ENCODE measurements around the gene OR2AP1. TPM values are rescaled to one million over a fixed set of nuclear protein-coding genes. Genes with fewer than 3 reads are reported as not detected.

OR2AP1 gene
- total RNA-seq, 4 donors from 2014 or later: not detected

DNA sequence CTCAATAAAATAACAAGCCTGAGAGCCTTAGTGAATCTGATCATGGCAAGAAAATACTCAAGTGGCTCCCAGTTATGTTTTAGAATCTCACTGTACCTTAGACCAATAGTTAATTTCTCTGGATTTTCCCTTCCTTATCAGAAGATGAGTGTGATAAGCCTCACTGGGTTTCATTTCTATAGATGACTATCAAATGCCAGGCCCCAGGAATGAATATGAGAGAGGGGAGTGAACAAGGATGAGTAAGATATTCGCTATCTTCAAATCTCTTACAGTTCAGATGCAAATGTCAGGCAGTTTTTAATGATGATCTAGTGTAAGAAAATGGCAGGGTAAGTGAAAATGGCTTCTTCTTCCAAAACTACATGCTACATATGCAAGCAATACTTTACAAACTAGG, 38.3 kb downstream of the OR2AP1 start:
- TF ChIP-seq, protein P1, sequence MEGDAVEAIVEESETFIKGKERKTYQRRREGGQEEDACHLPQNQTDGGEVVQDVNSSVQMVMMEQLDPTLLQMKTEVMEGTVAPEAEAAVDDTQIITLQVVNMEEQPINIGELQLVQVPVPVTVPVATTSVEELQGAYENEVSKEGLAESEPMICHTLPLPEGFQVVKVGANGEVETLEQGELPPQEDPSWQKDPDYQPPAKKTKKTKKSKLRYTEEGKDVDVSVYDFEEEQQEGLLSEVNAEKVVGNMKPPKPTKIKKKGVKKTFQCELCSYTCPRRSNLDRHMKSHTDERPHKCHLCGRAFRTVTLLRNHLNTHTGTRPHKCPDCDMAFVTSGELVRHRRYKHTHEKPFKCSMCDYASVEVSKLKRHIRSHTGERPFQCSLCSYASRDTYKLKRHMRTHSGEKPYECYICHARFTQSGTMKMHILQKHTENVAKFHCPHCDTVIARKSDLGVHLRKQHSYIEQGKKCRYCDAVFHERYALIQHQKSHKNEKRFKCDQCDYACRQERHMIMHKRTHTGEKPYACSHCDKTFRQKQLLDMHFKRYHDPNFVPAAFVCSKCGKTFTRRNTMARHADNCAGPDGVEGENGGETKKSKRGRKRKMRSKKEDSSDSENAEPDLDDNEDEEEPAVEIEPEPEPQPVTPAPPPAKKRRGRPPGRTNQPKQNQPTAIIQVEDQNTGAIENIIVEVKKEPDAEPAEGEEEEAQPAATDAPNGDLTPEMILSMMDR (IDR thresholded peaks at IDR 0.05; ENCODE audit: low read depth): no peak

DNA sequence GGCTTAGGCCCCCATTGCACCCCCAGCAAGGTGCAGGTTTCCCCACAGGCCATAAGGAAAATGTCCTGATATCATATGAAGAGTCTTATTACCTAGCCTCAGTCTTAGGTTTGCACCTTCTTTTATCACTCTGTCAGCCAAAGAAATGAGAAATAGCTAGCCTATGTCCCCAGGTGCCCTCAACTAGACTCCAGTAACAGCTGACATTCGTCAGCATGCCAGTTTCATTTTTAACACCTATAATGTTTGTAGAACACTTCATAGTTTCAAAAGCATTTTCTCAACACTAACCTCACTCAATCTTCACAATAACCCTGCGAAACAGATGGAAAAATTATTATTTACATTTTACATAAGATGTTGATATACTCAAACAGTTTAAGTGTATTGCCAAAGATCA, 40.4 kb downstream of the OR2AP1 start:
- TF ChIP-seq, protein P1 (IDR thresholded peaks at IDR 0.05; ENCODE audit: low read depth): no peak

DNA sequence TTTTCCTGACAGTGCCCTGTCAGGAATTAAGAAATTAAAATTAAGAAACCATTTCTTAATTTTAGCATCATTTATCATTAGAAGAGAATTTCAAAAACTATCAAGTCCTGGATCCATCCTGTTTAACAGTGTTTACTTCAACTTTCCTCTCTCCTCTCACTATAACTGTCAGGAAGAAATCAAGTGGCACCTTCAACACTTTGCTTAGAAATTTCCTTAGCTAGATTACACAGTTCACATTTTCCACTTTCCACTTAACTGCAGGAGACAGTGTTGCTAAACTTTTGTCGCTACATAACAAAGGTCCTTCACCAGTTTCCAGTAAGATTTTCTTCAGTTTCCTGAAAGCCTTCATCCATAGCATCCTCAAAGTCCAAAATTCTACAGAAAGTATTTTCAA, 42.5 kb downstream of the OR2AP1 start:
- TF ChIP-seq, protein P1 (IDR thresholded peaks at IDR 0.05; ENCODE audit: low read depth): no peak

DNA sequence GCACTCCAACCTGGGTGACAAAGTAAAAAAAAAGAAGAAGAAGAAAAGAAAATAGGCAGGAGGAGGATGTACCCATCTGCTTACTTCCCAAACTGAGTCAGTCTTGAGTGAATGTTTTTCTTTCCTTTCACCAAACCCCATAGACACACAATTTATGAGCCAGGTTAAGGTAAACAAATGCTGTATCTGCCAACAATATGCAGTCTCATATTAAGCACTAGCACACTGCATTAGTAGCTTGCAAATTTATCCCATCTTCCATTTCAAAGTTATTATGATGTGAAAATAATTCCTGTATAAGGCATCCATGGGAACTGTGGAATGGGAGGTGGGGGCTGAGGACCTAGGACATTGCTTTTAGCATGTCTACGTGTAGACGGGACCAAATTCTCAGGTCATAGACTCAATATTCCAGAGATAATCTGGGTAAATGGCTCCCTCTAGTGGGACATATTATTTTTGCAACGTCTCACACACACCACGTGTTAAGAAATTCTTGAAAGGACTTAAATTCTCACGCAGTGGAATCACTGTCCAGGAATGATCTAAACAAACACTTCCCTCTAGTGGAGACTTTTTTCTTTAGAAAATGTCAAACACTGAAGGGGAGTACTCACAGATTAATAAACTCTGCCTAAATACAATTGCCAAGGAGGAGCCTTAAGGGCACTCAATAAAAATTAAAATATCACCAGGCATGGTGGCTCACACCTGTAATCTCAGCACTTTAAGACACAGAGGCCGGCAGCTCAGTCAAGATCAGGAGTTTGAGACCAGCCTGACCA, 47.3 kb downstream of the OR2AP1 start:
- TF ChIP-seq, protein P1 (IDR thresholded peaks at IDR 0.05; ENCODE audit: low read depth): no peak

GRCh38 chr12:55624056-55624455, 51.8 kb downstream of the OR2AP1 start:
- TF ChIP-seq, protein P1 (IDR thresholded peaks at IDR 0.05; ENCODE audit: low read depth): no peak

Other genes starting within 250 kb of the OR2AP1 start
- not detected for gene OR6C3, start 241.7 kb upstream of the OR2AP1 start, total RNA-seq
- not detected for gene OR6C75, start 209.5 kb upstream of the OR2AP1 start, total RNA-seq
- not detected for gene OR6C65, start 171.9 kb upstream of the OR2AP1 start, total RNA-seq
- gene OR6C76, start 146.2 kb upstream of the OR2AP1 start, total RNA-seq: not detected
- gene OR6C2, start 128.4 kb upstream of the OR2AP1 start, total RNA-seq: not detected
- not detected for gene OR6C70, start 102.3 kb upstream of the OR2AP1 start, total RNA-seq
- gene OR6C68, start 80.1 kb upstream of the OR2AP1 start, total RNA-seq: not detected
- not detected for gene OR6C4, start 22.9 kb upstream of the OR2AP1 start, total RNA-seq
- gene OR10P1, start 64.4 kb downstream of the OR2AP1 start, total RNA-seq: not detected
- 100 to 1,000 TPM; 117 to 518 (median 175) TPM for gene ITGA7, start 135.4 kb downstream of the OR2AP1 start, total RNA-seq
- gene BLOC1S1, start 143.6 kb downstream of the OR2AP1 start, total RNA-seq: 100 to 1,000 TPM; 193 to 251 (median 239) TPM
- gene RDH5, start 147.9 kb downstream of the OR2AP1 start, total RNA-seq: 100 to 1,000 TPM in 3 of 4 donors, 10 to 100 TPM in 1; 70.9 to 162 (median 123) TPM
- 1,000 to 10,000 TPM in 1 of 4 donors, 100 to 1,000 TPM in 3; 727 to 1,052 (median 875) TPM for gene CD63, start 156.5 kb downstream of the OR2AP1 start, total RNA-seq
- gene GDF11, start 170.7 kb downstream of the OR2AP1 start, total RNA-seq: 1 to 10 TPM in 3 of 4 donors, under 1 TPM in 1; 0.82 to 1.8 (median 1.2) TPM
- gene SARNP, start 245.3 kb downstream of the OR2AP1 start, total RNA-seq: 10 to 100 TPM; 56.6 to 69.3 (median 64.0) TPM
- 10 to 100 TPM; 11.7 to 29.5 (median 17.6) TPM for gene ORMDL2, start 245.6 kb downstream of the OR2AP1 start, total RNA-seq